Activated CD8-positive, alpha-beta memory T cell treated with anti-CD3 and anti-CD28 coated beads for 48 hours (primary cell): Measurements from ENCODE around the gene GRIP1.

Source experiments
- DNase-seq, 3 experiments: peaks; one replicate each; pipeline ENCODE4 v3.0.0-alpha.2; 2020; ENCODE audit warnings: low read depth in 2 of 3, low spot score in 2 of 3

The GRIP1 gene

GRCh38 chr12:66653796-66654195 lies 25.1 kb downstream of the GRIP1 start:
- DNase-seq = no peak

DNA sequence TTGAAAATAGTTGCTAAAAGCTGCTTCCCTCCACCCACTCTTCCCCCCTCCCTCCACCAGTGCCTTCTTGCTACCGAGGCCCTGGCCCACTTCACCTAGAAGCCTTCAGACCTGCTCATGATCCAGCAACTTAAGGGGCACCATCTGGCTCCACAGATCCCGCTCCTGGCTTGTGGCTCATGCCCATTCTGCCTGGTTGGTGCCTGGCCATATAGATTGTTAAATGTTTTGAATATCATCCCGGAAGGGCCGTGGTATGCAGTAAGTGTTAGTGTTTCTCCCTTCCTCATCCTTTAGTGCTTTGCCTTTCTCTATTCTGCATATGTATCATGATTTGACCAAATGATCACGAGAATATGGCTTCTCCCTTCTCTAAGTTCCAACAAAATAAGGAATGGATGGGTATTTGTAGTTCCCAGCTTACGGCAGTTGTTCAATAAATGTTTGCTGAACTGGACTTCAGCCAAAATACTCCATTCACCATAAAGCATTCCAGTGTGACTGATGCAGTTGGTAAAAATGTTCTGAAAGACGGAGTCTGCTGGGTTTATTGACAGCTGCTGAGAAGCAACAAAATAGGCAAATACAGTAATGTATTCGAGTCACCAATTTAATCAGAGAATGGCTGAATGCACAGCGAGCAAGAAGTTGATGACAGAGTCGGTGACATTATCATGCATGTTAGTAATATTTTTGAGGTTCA lies 30.7 kb downstream of the GRIP1 start:
- no peak for DNase-seq

DNA sequence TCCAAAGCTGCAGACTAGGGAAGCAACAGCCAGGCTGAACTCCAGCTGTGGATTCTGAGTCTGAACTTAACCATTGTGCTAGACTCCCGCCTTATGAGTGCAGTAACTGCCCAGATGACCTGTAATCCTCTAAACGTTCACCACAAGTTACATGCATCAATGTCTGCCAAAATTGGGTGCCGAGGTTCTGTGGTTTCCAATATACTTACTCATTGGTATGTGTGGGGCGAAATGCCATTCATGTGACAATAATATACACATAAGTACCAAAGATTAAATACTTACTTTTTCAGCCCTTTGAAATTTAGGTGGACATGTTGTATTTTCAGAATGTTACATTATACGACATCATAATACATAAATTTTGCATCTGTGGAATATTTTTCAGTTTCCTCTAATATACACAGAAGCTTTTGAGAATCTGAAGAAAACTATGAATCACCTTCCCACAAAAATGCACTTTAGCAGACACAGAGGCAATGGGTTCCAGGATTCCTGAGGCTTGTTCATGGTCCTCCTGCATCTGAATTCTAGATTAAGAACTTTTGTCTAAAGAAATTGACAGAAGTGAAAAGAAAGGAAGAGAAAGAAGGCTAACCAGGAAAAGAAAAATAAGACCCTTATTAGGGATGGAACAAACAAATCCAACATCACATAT lies 31.7 kb downstream of the GRIP1 start:
- no peak for DNase-seq

- DNase-seq = no peak
These were observed 34.7 kb downstream of the GRIP1 start for GRCh38 chr12:66644151-66644550.

GRCh38 chr12:66640691-66641460 lies 38.0 kb downstream of the GRIP1 start:
- DNase-seq = no peak

DNA sequence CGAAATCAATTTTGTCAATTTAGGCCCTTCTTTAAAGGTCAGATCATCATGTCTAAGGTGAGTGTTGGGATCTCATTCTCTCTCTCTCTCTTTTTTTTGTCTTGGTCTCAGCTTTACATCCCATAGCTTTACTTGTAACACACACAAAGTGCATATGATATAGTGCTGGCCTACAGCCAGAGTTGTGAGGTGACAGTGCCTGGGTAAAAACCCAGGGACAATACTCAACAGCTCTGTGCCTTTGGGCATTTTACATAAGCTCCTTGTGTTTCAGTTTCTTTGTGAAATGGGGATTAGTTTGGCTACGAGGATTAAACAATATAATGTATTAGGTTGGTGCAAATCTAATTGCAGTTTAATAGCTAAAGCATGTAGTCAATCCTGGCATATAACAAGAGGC lies 40.2 kb downstream of the GRIP1 start:
- DNase-seq = no peak

DNA sequence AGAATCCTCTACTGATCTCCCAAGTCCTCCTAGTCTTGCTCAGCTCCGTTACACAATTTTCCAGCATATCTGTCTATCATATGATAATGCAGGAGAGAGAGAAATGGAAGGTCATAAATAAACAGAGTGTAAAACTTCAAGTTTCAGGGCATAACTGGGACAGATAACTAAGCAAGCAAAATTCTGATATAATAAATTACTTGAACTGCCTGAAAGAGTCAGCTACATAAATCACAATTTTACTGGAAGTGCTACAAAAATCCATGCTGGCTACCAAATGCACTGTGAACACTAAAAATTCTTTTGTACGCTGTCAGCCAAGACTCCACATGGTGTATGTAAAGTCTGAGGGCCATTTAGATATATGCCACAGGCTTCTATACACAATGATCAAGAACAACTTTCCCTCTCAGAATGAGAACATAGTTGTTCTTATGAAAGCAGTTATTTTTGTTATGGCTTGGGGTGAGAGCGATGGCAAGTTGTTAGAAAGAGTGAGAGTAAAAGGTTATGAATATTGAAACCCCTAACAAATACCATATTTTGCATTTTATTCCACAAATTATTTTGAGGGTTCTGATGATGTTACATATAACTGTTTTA lies 41.1 kb downstream of the GRIP1 start:
- no peak for DNase-seq

DNA sequence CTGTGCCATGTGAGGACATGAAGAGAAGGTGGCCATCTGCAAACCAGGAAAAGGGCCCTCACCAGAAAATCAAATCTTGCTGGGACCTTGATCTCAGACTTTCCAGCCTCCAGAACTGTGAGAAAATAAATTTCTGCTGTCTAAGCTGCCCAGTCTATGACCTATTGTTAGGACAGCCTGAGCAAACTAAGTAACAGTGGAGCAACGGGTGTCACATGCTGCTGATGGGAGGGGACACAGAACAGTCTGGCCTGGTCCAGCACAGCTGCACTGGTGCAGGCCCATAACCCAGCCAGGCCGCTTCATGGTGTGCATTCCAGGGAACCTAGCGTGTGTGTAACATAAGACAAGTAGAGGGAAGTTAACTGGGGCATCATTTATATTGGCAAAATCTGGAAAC lies 42.1 kb downstream of the GRIP1 start:
- no peak for DNase-seq

GRCh38 chr12:66633676-66634075 lies 45.2 kb downstream of the GRIP1 start:
- DNase-seq = no peak

GRCh38 chr12:66629138-66629870 lies 49.6 kb downstream of the GRIP1 start:
- no peak for DNase-seq

DNA sequence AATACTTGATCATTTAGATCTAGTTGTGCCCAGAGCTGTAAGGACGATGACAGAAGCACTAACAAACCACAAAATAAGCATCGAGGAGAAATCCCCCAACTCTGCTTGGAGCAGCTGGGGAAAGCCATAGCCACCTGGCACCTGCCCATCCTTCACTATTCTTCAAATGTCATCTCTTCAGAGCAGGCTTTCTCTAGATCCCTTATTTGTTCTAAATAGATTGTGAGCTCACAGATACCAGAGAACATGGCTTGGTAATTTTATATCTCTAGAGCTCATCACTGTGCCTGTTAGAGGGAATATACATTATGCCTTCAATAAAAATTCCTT lies 50.9 kb downstream of the GRIP1 start:
- no peak for DNase-seq

DNA sequence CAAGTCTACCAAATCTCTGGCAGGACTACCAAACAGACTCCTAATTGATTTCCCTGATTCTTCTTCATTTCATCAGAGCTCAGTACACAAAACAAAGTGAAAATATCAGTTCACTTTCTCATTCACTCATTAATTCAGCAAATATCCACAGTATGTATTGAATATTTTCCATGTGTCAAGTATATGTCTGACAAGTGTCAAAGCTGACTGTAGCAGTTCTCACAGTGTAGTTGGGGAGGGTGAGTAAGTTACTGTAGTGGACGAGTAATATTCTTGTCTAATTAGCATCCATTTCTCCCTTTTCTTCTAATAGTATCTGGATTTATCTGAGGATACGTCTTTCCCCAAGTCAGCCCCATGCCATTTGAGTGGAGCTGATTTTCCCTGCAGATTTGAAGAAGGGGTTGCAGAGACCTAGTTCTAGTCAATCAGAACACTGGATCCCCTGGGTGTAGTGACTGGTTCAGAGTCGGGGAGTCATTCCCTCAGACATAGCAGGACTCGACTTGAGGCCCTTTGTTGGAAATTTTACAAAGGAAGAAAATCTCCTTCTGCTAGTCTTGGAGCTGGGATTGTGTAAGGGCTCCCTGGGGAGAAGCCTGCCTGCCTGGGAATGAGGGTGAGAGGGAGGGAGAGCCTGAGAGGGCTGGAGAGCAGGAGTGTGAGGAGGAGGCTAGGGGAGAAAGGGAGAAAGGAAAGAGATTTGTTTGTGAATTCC lies 51.4 kb downstream of the GRIP1 start:
- DNase-seq = no peak

DNA sequence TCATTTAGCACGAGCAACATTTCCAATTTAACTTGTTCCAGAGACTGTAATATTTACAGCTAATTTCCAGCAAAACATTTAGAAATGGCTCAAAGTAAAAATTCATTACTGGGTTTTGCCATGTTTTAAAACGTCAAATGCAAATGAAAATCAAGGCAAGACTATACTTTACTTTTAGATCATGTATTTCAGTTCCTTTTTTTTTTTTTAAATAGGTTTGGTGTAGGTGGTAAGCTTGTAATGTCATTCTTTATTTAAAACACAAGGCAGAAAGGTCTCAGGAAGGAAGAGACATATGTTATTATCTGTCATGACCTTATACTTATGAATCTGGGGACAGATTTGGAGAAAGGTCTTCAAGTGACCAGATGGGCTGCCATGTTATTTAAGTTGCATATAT lies 54.1 kb downstream of the GRIP1 start:
- no peak for DNase-seq

DNA sequence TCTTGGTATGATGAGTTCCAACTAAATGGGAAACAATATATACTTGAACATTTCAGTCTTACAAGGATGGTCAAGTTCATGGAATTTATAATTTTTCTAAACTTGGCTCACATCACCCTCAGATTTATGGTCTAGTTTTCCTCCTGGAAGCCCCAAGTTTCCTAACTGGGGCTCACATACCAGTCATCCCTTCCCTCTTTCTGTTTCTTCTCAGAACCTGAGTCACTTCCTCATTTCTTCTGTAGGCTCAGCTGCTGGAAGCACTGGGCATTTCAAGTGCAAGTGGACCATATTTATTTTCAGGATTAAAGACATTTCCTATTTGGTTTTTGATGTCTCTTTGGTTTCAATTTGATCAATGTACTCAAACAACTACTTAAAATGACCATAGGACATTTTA lies 55.4 kb downstream of the GRIP1 start:
- no peak for DNase-seq

DNA sequence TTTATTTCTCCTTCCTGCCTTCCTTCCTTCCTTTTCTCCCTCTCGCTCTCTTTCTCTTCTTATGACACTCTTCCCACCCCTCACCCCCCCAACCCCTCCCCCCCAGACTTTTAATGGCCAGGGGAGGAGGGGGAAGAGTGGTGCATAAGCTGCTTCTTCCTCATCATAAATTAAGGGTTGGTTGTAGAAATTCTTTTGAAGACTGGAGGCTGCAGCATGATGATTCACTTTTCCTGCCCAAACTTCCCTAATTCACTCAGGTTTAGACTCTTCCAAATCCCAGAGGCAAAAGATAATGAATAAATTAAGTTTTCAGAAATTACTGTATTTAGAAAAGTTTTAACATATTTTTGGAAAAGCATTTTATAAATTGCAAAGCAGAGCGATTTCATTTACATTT lies 58.2 kb downstream of the GRIP1 start:
- no peak for DNase-seq

DNA sequence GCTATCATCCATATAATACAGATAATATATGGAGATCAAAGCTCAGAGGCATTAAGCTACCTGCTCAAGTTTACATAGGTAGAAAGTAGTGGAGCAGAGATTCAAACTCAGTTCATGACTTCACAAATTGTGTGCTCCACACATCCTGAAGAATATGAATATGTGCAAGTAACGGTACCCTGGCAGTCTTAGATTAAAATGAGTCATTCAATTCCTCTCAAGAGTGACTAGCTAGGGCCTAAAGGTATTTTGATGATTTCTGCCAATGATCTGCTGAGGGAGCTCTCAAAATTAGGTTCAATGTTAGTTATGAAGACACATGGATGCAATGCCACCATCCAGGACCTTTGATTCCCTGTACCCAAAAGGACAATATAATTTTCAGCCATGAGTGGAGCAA lies 58.9 kb downstream of the GRIP1 start:
- no peak for DNase-seq

- DNase-seq = no peak
These were observed 60.9 kb downstream of the GRIP1 start for GRCh38 chr12:66617991-66618390.

- DNase-seq = no peak
These were observed 66.6 kb downstream of the GRIP1 start for GRCh38 chr12:66612090-66612775.

DNA sequence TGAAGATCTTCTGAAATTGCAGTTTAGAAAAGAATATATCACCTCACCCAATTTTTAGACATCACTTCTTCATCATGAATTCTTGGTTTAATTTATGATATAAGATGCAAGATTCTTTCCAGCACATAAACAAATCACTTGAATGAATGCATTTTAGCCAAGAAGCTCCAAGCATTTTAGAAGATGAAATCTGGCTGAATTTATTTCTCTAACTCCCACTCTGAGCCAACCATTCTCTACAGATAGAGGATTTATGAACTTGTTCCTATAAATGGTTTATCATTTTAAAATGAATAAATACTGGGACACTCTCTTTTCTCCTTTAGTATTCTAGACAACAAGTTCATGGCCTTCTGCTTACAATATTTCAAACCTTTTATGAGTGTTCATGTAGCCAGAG lies 71.7 kb downstream of the GRIP1 start:
- DNase-seq = no peak

- no peak for DNase-seq
These were observed 73.6 kb downstream of the GRIP1 start for GRCh38 chr12:66605293-66605692.
